Prostate gland (tissue), 2 donors: ENCODE data around the gene MYO18B.

Experiments
- POLR2A ChIP-seq: fragments of 450-650 bp; IDR thresholded peaks from one replicate; pipeline ENCODE4 v1.6.1; 2016; ENCODE audit warnings: antibody characterized with exemption, mild to moderate bottlenecking
- POLR2AphosphoS5 ChIP-seq: sonication (generic); formaldehyde crosslinking; IDR thresholded peaks from one replicate; pipeline ENCODE4 v1.6.1; 2017; ENCODE audit warnings: antibody characterized with exemption
- TF ChIP-seq, protein P1 (sequence below), 4 experiments: fragments of 200-600 bp in 2 of 4; fragments of 450-650 bp in 2 of 4; sonication (generic) in 2 of 4; IDR thresholded peaks; 1 replicate in 3 of 4; 2 replicates in 1 of 4; pipeline ENCODE4 v1.5.1; 2016 to 2019; ENCODE audit warnings: antibody characterized with exemption in 4 of 4, mild to moderate bottlenecking in 2 of 4, moderate library complexity in 2 of 4

DNA sequence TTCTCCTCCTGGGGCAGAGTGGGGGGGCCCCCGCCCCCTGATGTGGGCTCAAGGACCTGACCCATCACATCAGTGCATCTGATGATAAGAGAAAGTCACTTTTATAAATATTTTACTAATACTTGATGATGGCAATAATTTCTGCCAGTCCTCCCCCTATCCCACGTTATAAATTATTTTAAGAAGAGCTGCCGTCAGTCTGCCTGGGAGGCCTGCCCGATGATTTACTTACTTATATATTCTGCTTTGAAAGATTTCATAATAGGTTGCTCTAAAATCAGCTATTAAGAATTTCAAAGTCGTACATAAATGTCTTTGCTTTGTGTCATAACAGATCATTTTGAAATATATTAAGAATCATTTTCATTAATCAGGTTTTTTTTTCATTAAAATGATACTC is 58.8 kb downstream of the MYO18B start:
- TF ChIP-seq, protein P1, sequence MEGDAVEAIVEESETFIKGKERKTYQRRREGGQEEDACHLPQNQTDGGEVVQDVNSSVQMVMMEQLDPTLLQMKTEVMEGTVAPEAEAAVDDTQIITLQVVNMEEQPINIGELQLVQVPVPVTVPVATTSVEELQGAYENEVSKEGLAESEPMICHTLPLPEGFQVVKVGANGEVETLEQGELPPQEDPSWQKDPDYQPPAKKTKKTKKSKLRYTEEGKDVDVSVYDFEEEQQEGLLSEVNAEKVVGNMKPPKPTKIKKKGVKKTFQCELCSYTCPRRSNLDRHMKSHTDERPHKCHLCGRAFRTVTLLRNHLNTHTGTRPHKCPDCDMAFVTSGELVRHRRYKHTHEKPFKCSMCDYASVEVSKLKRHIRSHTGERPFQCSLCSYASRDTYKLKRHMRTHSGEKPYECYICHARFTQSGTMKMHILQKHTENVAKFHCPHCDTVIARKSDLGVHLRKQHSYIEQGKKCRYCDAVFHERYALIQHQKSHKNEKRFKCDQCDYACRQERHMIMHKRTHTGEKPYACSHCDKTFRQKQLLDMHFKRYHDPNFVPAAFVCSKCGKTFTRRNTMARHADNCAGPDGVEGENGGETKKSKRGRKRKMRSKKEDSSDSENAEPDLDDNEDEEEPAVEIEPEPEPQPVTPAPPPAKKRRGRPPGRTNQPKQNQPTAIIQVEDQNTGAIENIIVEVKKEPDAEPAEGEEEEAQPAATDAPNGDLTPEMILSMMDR (IDR thresholded peaks at IDR 0.05) = no peak
- TF ChIP-seq POLR2A = no peak
- TF ChIP-seq POLR2AphosphoS5 = no peak
